Right forelimb (tissue), 1 donor: Measurements from ENCODE around the gene TBX15.
"Not testable (repeated sequence)": the region's sequence is repeated elsewhere in the genome, so short reads cannot be mapped to it uniquely, and the experiment has no call there.

ENCODE experiments used
- DNase-seq: peaks from one replicate; pipeline ENCODE4 v3.0.0-alpha.2; 2018

TBX15 gene

GRCh38 chr1:118958140-118958539, 30.0 kb downstream of the TBX15 start:
- no peak for DNase-seq

DNA sequence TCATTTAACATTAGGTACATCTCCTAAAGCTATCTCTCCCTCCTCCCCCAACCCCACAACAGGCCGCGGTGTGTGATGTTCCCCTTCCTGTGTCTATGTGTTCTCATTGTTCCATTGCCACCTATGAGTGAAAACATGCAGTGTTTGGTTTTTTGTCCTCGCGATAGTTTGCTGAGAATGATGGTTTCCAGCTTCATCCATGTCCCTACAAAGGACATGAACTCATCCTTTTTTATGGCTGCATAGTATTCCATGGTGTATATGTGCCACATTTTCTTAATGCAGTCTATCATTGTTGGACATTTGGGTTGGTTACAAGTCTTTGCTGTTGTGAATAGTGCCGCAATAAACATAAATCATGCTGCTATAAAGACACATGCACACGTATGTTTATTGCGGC, 30.6 kb downstream of the TBX15 start:
- not testable (repeated sequence) for DNase-seq

GRCh38 chr1:118954301-118954905, 33.7 kb downstream of the TBX15 start:
- DNase-seq = no peak

GRCh38 chr1:118951270-118951936, 36.7 kb downstream of the TBX15 start:
- no peak for DNase-seq

DNA sequence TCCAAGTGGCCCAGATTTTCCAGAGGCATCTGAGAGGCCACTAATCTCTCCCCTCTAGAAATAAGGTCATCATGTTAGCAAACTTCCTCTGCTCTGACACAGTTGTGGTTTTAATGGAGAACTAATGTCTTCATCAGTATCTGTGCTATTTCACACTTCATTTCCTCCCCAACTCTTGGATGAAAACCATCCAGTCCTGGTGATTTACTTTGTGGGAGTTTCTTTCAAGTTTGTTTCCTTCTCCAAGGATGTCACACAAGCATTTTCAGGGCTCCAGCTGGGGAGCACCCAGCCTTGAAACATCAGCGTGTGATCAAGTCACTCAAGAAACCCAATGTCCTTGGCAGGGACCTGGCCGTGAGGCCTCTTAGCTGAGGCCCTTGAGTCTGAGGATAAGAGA, 38.8 kb downstream of the TBX15 start:
- no peak for DNase-seq

- DNase-seq = no peak
Observed at GRCh38 chr1:118948846-118949245, 39.3 kb downstream of the TBX15 start.

DNA sequence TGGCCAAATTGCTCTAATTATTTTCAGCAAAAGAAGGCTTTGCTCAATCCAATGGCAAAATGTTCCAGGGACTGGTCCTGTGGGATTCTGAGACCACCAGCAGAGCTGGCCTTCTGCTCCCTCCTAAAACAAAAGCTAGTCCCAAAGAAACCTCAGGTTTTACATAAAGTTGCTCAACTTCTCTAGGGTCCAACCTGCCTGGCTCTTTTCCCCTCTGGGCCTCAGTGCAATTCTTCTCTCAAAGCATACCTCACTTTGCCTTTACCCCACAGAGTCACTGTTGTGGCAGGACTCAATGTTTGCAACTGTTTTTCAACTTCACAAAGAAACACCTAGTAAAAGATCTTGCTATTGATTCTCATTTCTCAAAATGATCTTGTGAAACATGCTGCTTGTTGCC, 39.8 kb downstream of the TBX15 start:
- DNase-seq = no peak

GRCh38 chr1:118947790-118948189, 40.4 kb downstream of the TBX15 start:
- no peak for DNase-seq

GRCh38 chr1:118947003-118947765, 41.0 kb downstream of the TBX15 start:
- no peak for DNase-seq

DNA sequence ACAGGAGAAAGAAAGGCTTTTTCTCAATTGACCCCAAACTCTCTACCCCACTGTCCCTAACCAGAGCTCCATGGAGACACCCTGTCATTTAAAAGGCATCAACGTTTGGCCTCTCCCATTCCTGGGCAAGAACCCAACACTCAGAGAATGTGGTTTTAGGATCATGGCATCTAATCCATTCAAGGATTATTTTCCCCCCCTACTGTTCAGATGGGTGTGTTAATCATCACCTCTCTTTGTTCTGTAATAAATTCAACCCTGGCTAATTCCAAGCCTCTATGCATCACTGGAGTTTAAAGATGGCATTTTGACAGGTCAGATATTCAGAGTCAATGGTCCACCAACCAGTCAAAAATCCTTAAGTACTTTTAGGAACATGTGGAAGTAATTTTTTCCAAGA, 42.7 kb downstream of the TBX15 start:
- DNase-seq = no peak

- no peak for DNase-seq
Observed at GRCh38 chr1:118944546-118944945, 43.6 kb downstream of the TBX15 start.

DNA sequence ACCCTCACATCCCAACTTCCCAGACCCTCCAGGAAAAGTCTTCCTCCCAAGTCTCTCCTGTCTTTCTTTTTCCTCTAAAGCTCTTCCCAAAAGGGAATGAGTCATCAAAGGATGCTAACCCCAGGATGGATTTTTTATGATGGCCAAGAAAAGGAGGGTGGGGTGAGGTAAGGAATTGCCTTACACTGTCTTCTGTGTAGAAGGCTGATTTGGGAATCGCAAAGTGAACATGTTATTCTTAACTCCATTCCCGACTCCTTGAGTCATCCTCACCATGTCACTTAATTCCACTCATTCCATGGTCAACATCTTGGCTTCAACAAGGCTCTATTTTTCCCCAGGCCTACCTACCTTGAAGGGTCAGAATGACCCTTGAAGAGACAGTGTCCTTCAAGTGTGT, 44.0 kb downstream of the TBX15 start:
- DNase-seq = no peak

DNA sequence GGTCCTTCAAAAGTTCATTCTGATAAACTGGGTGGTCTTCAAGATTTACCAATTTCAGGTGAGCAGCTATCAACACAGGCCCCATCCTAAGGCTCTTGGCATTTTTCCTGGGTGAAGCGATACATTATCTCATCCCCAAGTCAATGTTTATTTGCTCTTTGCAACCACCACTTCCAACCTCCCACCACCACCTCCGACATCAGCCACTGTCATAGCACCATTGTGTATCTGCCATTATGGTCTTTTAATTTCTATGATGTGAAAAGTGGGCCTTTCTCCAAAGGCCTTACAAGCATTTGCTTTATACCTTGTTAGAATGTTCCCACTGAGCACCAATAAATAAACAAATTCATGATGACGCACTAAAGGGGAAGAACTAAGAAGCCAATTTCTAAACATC, 47.2 kb downstream of the TBX15 start:
- no peak for DNase-seq

- no peak for DNase-seq
Observed at GRCh38 chr1:118937413-118938072, 50.6 kb downstream of the TBX15 start.

- DNase-seq = no peak
Observed at GRCh38 chr1:118934706-118935105, 53.4 kb downstream of the TBX15 start.

GRCh38 chr1:118933051-118933781, 54.9 kb downstream of the TBX15 start:
- DNase-seq = no peak

DNA sequence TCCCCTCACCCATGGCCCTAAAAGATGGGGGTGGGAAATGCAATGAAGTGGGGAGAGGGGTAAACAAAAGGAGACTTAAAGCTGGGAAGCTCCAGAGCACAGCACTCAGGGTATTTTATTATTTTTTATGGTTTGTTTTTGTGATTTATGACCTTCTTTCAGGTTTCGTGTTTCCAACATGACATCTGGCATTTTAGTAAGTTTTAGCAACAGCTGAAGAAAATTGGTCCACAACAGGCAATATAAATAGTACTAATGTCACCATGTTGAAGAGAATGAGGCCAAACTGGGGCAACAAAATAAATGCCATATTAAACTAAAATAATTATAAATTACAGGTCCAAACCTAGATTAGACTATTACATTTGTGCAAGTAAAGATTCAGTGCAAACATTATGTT, 56.3 kb downstream of the TBX15 start:
- DNase-seq = no peak

GRCh38 chr1:118928739-118929554, 59.2 kb downstream of the TBX15 start:
- DNase-seq = no peak

GRCh38 chr1:118927427-118928187, 60.5 kb downstream of the TBX15 start:
- no peak for DNase-seq

DNA sequence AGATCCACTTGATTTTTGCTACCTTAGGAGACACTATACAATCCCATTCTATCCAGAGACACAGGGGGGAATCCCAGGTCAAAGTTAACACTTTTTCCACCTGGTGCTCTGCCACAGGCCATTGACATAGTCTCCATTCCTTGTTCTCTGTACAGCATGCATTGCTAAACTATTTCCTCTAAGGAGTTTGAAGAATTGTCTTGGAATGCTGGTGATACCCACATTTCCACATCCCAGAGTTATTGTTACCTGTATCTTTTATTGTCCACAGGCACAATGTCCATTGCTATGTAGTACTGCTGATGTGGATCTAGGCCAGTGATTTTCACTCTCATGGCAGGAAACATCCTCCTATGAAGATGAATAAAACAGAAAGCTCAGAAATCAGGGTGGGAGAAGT, 61.9 kb downstream of the TBX15 start:
- no peak for DNase-seq

DNA sequence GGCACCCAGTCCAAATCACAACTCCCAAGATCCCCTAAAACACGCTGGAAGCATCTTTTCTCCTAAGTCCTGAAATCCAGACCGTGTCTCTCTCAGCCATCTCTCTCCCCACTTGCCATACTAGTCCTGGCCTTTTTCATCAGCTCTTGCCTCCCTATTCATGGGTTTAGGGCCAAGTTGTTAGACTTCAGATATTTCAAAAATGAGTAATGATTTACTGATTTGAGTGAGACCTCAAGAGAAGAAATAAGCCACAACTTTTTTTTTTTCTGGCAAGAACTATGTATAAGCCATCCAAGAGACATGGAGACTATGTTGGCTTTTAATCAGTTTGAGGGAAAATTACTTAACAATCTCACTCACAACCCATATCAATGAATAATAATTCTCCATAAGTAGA, 62.5 kb downstream of the TBX15 start:
- no peak for DNase-seq
